HCT116 (cell line): Measurements from ENCODE around the gene OLFML3. TPM values are rescaled to one million over a fixed set of nuclear protein-coding genes. Genes with fewer than 3 reads are reported as not detected.

ENCODE experiments used
- ATAC-seq: fragments of 200-7000 bp; cut with Tn5 transposase; 2 replicates; pipeline ENCODE4 v1.9.1; 2020; ENCODE audit warnings: mild to moderate bottlenecking, moderate library complexity
- BruUV-seq: library from RNA; stranded (reverse); fragments of 400-500 nt; replicated peaks from 2 replicates; lab custom pipeline; 2021; lab: Mats Ljungman, UMichigan
- CTCF ChIA-PET: fragments of 300-600 bp; sonication (Branson Sonifier 250); formaldehyde crosslinking; loops from one replicate; lab custom pipeline; 2021; ENCODE audit warnings: antibody characterized with exemption; lab: Charles Lee
- POLR2A ChIA-PET: fragments of 300-600, 350-600 bp; sonication (Branson Sonifier 250); formaldehyde crosslinking; loops from one replicate; lab custom pipeline; 2021; ENCODE audit warnings: antibody characterized with exemption; lab: Charles Lee
- RAD21 ChIA-PET, 2 experiments: fragments of 300-600 bp; sonication (Branson Sonifier 250); formaldehyde crosslinking; loops; one replicate each; lab custom pipeline; 2023; ENCODE audit warnings: low total read pairs in 2 of 2; ENCODE audit not compliant: uncharacterized antibody in 2 of 2, unreplicated experiment in 2 of 2, low non-redundant PET in 1 of 2; lab: Charles Lee
- DNase-seq: peaks from one replicate; pipeline ENCODE4 v3.0.0-alpha.2; 2010; ENCODE audit warnings: low read depth, low spot score
- H2AFZ ChIP-seq: fragments of 200-600 bp; shearing (Covaris generic), sonication (generic); 2 replicates; pipeline ENCODE4 v1.6.1; 2017; ENCODE audit warnings: low read depth, mixed run types, mixed read lengths, antibody characterized with exemption, low read length; ENCODE audit not compliant: poor library complexity, severe bottlenecking
- H3K27ac ChIP-seq: 2 replicates; pipeline ENCODE4 v1.5.1; 2012; ENCODE audit warnings: low read depth, low read length
- H3K27me3 ChIP-seq: fragments of 200-600 bp; sonication (generic); 2 replicates; pipeline ENCODE4 v1.6.1; 2016; ENCODE audit warnings: mixed run types, low read length, mixed read lengths; ENCODE audit not compliant: insufficient read depth
- H3K36me3 ChIP-seq, 2 experiments: fragments of 200-500 bp in 1 of 2; fragments of 200-600 bp in 1 of 2; sonication (Bioruptor generic) in 1 of 2; sonication (generic) in 1 of 2; 2 replicates each; pipeline versions ENCODE4 v1.5.1 to v1.6.1; 2014 to 2016; ENCODE audit warnings: low read length in 2 of 2, inconsistent platforms in 1 of 2, mixed read lengths in 1 of 2, mixed run types in 1 of 2; ENCODE audit not compliant: insufficient read depth in 2 of 2, control insufficient read depth in 1 of 2
- H3K4me1 ChIP-seq, 2 experiments: fragments of 200-600 bp in 1 of 2; sonication (generic) in 1 of 2; 2 replicates each; pipeline versions ENCODE4 v1.5.1 to v1.6.1; 2012 to 2017; ENCODE audit warnings: low read length in 2 of 2, inconsistent platforms in 1 of 2, mild to moderate bottlenecking in 1 of 2, mixed read lengths in 1 of 2, mixed run types in 1 of 2, moderate library complexity in 1 of 2; ENCODE audit not compliant: insufficient read depth in 2 of 2, control insufficient read depth in 1 of 2
- H3K4me2 ChIP-seq: fragments of 200-600 bp; sonication (generic); 2 replicates; pipeline ENCODE4 v1.6.1; 2017; ENCODE audit warnings: mixed run types, low read length, mixed read lengths
- H3K4me3 ChIP-seq, 2 experiments: fragments of 200-600 bp in 1 of 2; sonication (generic) in 1 of 2; replicated peaks in 1 of 2; 2 replicates each; pipeline ENCODE4 v1.5.1; 2011 to 2016; ENCODE audit warnings: low read length in 2 of 2, control low read depth in 1 of 2, low read depth in 1 of 2, mild to moderate bottlenecking in 1 of 2, mixed read lengths in 1 of 2, mixed run types in 1 of 2
- H3K79me2 ChIP-seq: fragments of 200-600 bp; sonication (generic); 2 replicates; pipeline ENCODE4 v1.6.1; 2017; ENCODE audit warnings: mild to moderate bottlenecking, mixed run types, low read length, moderate library complexity, mixed read lengths; ENCODE audit not compliant: insufficient read depth
- H3K9ac ChIP-seq: fragments of 200-600 bp; sonication (generic); 2 replicates; pipeline ENCODE4 v1.6.1; 2016; ENCODE audit warnings: low read length, mixed read lengths
- H3K9me2 ChIP-seq: fragments of 200-600 bp; sonication (generic), shearing (Covaris generic); 2 replicates; pipeline ENCODE4 v1.6.1; 2017; ENCODE audit warnings: mixed run types, mild to moderate bottlenecking, moderate library complexity; ENCODE audit not compliant: insufficient read depth
- H3K9me3 ChIP-seq, 2 experiments: fragments of 200-500 bp in 1 of 2; fragments of 200-600 bp in 1 of 2; sonication (Bioruptor generic) in 1 of 2; sonication (generic) in 1 of 2; 2 replicates each; pipeline ENCODE4 v1.6.1; 2014 to 2017; ENCODE audit warnings: low read length in 2 of 2, mixed read lengths in 2 of 2, inconsistent platforms in 1 of 2, low read depth in 1 of 2, mild to moderate bottlenecking in 1 of 2, mixed run types in 1 of 2, moderate library complexity in 1 of 2; ENCODE audit not compliant: control insufficient read depth in 1 of 2, insufficient read depth in 1 of 2
- H4K20me1 ChIP-seq: fragments of 200-600 bp; sonication (generic), shearing (Covaris generic); 2 replicates; pipeline ENCODE4 v1.6.1; 2017; ENCODE audit warnings: mixed run types, mild to moderate bottlenecking, moderate library complexity; ENCODE audit not compliant: insufficient read depth
- CEBPB ChIP-seq: IDR thresholded peaks from 2 replicates; pipeline ENCODE4 v1.6.1; 2012; ENCODE audit warnings: low read depth
- POLR2A ChIP-seq: IDR thresholded peaks from 2 replicates; pipeline ENCODE4 v1.7.0; 2011; ENCODE audit warnings: borderline replicate concordance; ENCODE audit not compliant: insufficient read depth, insufficient read length; ENCODE audit errors: extremely low read depth
- POLR2AphosphoS5 ChIP-seq: IDR thresholded peaks from 2 replicates; pipeline ENCODE4 v1.6.1; 2011; ENCODE audit warnings: mild to moderate bottlenecking, low read depth, low read length, moderate library complexity
- SP1 ChIP-seq: IDR thresholded peaks from 2 replicates; pipeline ENCODE4 v1.6.1; 2012; ENCODE audit warnings: low read depth
- TCF7L2 ChIP-seq: IDR thresholded peaks from 2 replicates; pipeline ENCODE4 v1.7.0; 2011; ENCODE audit warnings: borderline replicate concordance, inconsistent platforms; ENCODE audit not compliant: insufficient read depth, insufficient read length; ENCODE audit errors: extremely low read depth
- YY1 ChIP-seq: IDR thresholded peaks from 2 replicates; pipeline ENCODE4 v1.6.1; 2011; ENCODE audit warnings: low read length, low read depth, moderate library complexity, mild to moderate bottlenecking; ENCODE audit not compliant: insufficient replicate concordance; ENCODE audit errors: extremely low read depth
- intact Hi-C: fragments of 100-400 bp; cut with micrococcal nuclease; formaldehyde crosslinking; loops from 2 replicates; pipeline ENCODE4 v1.10.0; 2022
- total RNA-seq: library from RNA; stranded (reverse); gene quantifications from one replicate; pipeline ENCODE4 v1.2.1, GENCODE V29; 2021; ENCODE audit not compliant: unreplicated experiment
- TF ChIP-seq, protein P1 (sequence below), 3 experiments: fragments of 200-600 bp in 1 of 3; sonication (generic) in 1 of 3; IDR thresholded peaks in 2 of 3; conservative IDR thresholded peaks in 1 of 3; 2 replicates each; pipeline ENCODE4 v1.5.1; 2012 to 2017; ENCODE audit warnings: low read depth in 2 of 3, low read length in 2 of 3, antibody characterized with exemption in 1 of 3, borderline replicate concordance in 1 of 3, control low read depth in 1 of 3, mild to moderate bottlenecking in 1 of 3, mixed read lengths in 1 of 3, mixed run types in 1 of 3, moderate library complexity in 1 of 3; ENCODE audit not compliant: insufficient read depth in 1 of 3

The OLFML3 gene
- total RNA-seq, 1 experiment from 2014 or later = 0.25 TPM

DNA sequence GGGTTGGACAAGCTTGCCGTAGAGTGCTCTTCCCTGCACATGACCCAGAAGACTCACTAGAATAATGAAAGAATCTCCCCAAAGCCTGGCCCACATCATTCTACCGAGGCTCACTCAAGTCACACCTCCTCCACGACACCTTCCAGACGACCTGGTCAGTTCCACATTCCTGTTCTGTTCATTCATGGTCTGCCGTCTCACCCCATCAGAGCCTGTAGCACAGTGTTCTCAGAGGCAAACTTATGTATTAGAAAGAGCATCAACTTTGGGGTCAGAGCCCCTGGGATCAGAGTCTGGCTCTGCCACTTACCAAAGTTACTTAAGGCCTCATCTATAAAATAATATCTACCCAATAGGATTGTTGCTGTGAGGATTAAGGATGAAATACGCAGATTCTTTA, 7.5 kb downstream of the OLFML3 start:
- Histone ChIP-seq H2AFZ (no peak overlapping the region), H3K27me3 (no peaks in the 10 kb centered on the region), H3K79me2 (no peaks in the 10 kb centered on the region), H3K27ac (no peak overlapping the region), H3K4me3 (no peak overlapping the region), H3K9ac (no peak overlapping the region), H3K9me2 (no peaks in the 10 kb centered on the region), H3K9me3 (no peaks in the 10 kb centered on the region), H3K36me3 (no peaks in the 10 kb centered on the region), H3K4me1 (no peaks in the 10 kb centered on the region), H4K20me1 (no peaks in the 10 kb centered on the region), H3K4me2 (no peak overlapping the region)
- no peak for ATAC-seq
- CTCF ChIA-PET = no interaction called here
- no peak for DNase-seq
- no TSS peak for BruUV-seq
- TF ChIP-seq TCF7L2 (no peak), YY1 (no peak), SP1 (no peak), CEBPB (no peak)
- intact Hi-C loops = no loop called here
- POLR2A ChIA-PET = no interaction called here
- RAD21 ChIA-PET = no interaction called here

DNA sequence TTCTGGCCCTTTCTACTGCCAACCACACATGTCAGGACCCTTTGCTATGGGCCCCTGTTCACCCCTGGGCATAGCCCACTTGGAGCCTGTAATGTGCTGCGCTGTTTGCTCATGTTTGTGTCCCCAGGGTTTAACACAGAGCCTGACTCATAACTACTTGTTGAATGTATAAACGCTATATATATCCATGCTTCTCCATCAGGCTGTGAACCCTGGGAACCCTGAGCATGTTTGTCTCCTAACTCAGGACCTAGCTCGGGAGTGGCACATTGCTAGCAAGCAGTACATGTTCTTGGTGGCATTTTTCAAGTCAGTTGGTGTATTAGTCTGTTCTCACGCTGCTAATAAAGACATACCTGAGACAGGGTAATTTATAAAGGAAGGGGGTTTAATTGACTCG, 8.0 kb downstream of the OLFML3 start:
- ChIA-PET CTCF (no interaction called here), POLR2A (no interaction called here), RAD21 (no interaction called here)
- no peaks in the 10 kb centered on the region for H3K9me2 ChIP-seq
- H3K9ac ChIP-seq = no peak overlapping the region
- H3K9me3 ChIP-seq = no peaks in the 10 kb centered on the region
- no peaks in the 10 kb centered on the region for H4K20me1 ChIP-seq
- no peaks in the 10 kb centered on the region for H3K79me2 ChIP-seq
- H3K4me3 ChIP-seq = no peak overlapping the region
- H3K4me1 ChIP-seq = no peaks in the 10 kb centered on the region
- no peaks in the 10 kb centered on the region for H3K27me3 ChIP-seq
- H3K4me2 ChIP-seq = no peak overlapping the region
- intact Hi-C loops = no loop called here
- DNase-seq (no peak), ATAC-seq (no peak)
- TF ChIP-seq POLR2A = no peak
- TF ChIP-seq, protein P1, sequence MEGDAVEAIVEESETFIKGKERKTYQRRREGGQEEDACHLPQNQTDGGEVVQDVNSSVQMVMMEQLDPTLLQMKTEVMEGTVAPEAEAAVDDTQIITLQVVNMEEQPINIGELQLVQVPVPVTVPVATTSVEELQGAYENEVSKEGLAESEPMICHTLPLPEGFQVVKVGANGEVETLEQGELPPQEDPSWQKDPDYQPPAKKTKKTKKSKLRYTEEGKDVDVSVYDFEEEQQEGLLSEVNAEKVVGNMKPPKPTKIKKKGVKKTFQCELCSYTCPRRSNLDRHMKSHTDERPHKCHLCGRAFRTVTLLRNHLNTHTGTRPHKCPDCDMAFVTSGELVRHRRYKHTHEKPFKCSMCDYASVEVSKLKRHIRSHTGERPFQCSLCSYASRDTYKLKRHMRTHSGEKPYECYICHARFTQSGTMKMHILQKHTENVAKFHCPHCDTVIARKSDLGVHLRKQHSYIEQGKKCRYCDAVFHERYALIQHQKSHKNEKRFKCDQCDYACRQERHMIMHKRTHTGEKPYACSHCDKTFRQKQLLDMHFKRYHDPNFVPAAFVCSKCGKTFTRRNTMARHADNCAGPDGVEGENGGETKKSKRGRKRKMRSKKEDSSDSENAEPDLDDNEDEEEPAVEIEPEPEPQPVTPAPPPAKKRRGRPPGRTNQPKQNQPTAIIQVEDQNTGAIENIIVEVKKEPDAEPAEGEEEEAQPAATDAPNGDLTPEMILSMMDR (IDR thresholded peaks at IDR 0.05 in 2 of 3, conservative IDR thresholded peaks at IDR 0.05 in 1 of 3; ENCODE audit: borderline replicate concordance in 1 of 3, insufficient read depth in 1 of 3, low read depth in 2 of 3, low read length in 2 of 3) = no peak
- no peak for TF ChIP-seq YY1
- TF ChIP-seq POLR2AphosphoS5 = no peak
- H3K27ac ChIP-seq = no peak overlapping the region
- no peak overlapping the region for H2AFZ ChIP-seq
- H3K36me3 ChIP-seq = no peaks in the 10 kb centered on the region
- BruUV-seq = no TSS peak
